ENCODE results near the gene AEBP1. TPM values are rescaled to one million over a fixed set of nuclear protein-coding genes. Genes with fewer than 3 reads are reported as not detected.

Gene AEBP1
- total RNA-seq, 1 donor from 2014 or later: 81.1 TPM

- H3K36me3 ChIP-seq (ENCODE audit: control insufficient read depth, insufficient read depth, low read length): no peaks in the 10 kb centered on the region
- H3K27me3 ChIP-seq (ENCODE audit: control insufficient read depth, insufficient read depth, low read length): no peaks in the 10 kb centered on the region
- H3K4me3 ChIP-seq (ENCODE audit: low read depth, low read length): no peak overlapping the region
- TF ChIP-seq CTCF (IDR thresholded peaks at IDR 0.05; ENCODE audit: insufficient read depth, low read length, poor library complexity, severe bottlenecking): no peak
- no peak for DNase-seq (ENCODE audit: low read depth)
Measured at GRCh38 chr7:44087911-44088838, 16.0 kb upstream of the AEBP1 start.

GRCh38 chr7:44093102-44093641 is 11.0 kb upstream of the AEBP1 start:
- Histone ChIP-seq H3K4me3 (ENCODE audit: low read depth, low read length) (no peak overlapping the region), H3K36me3 (ENCODE audit: control insufficient read depth, insufficient read depth, low read length) (no peaks in the 10 kb centered on the region), H3K27me3 (ENCODE audit: control insufficient read depth, insufficient read depth, low read length) (no peaks in the 10 kb centered on the region)
- no peak for DNase-seq (ENCODE audit: low read depth)
- no peak for TF ChIP-seq CTCF (IDR thresholded peaks at IDR 0.05; ENCODE audit: insufficient read depth, low read length, poor library complexity, severe bottlenecking)

GRCh38 chr7:44094365-44094764 is 9.8 kb upstream of the AEBP1 start:
- Histone ChIP-seq H3K27me3 (ENCODE audit: control insufficient read depth, insufficient read depth, low read length) (no peaks in the 10 kb centered on the region), H3K4me3 (ENCODE audit: low read depth, low read length) (no peak overlapping the region), H3K36me3 (ENCODE audit: control insufficient read depth, insufficient read depth, low read length) (no peaks in the 10 kb centered on the region)
- DNase-seq (ENCODE audit: low read depth): no peak
- TF ChIP-seq CTCF (IDR thresholded peaks at IDR 0.05; ENCODE audit: insufficient read depth, low read length, poor library complexity, severe bottlenecking): no peak

- H3K4me3 ChIP-seq (ENCODE audit: low read depth, low read length): no peak overlapping the region
- no peak for TF ChIP-seq CTCF (IDR thresholded peaks at IDR 0.05; ENCODE audit: insufficient read depth, low read length, poor library complexity, severe bottlenecking)
- no peaks in the 10 kb centered on the region for H3K27me3 ChIP-seq (ENCODE audit: control insufficient read depth, insufficient read depth, low read length)
- DNase-seq (ENCODE audit: low read depth): no peak
- H3K36me3 ChIP-seq (ENCODE audit: control insufficient read depth, insufficient read depth, low read length): no peaks in the 10 kb centered on the region
Measured at GRCh38 chr7:44094883-44095592, 9.1 kb upstream of the AEBP1 start.

GRCh38 chr7:44095781-44096180 is 8.4 kb upstream of the AEBP1 start:
- DNase-seq (ENCODE audit: low read depth): no peak
- no peaks in the 10 kb centered on the region for H3K27me3 ChIP-seq (ENCODE audit: control insufficient read depth, insufficient read depth, low read length)
- TF ChIP-seq CTCF (IDR thresholded peaks at IDR 0.05; ENCODE audit: insufficient read depth, low read length, poor library complexity, severe bottlenecking): no peak
- no peaks in the 10 kb centered on the region for H3K36me3 ChIP-seq (ENCODE audit: control insufficient read depth, insufficient read depth, low read length)
- H3K4me3 ChIP-seq (ENCODE audit: low read depth, low read length): no peak overlapping the region
